SKM-1 treated with dmso at 0.1 percent for 144 hours (cell line): Measurements from ENCODE around the gene SUSD2.
"Not testable (repeated sequence)": the region's sequence is repeated elsewhere in the genome, so short reads cannot be mapped to it uniquely, and the experiment has no call there.

Source experiments
- DNase-seq: peaks from one replicate; lab custom pipeline; 2025; ENCODE audit not compliant: unreplicated experiment; lab: John Stamatoyannopoulos, UW

The SUSD2 gene

GRCh38 chr22:24213111-24213510, 31.8 kb downstream of the SUSD2 start:
- not testable (repeated sequence) for DNase-seq

GRCh38 chr22:24214467-24215285, 33.4 kb downstream of the SUSD2 start:
- no peak for DNase-seq

- DNase-seq: no peak
These were observed 35.4 kb downstream of the SUSD2 start for GRCh38 chr22:24216541-24217209.

- no peak for DNase-seq
These were observed 36.1 kb downstream of the SUSD2 start for GRCh38 chr22:24217384-24217783.

- DNase-seq: no peak
These were observed 38.5 kb downstream of the SUSD2 start for GRCh38 chr22:24219750-24220149.

- DNase-seq: no peak
These were observed 43.2 kb downstream of the SUSD2 start for GRCh38 chr22:24224468-24224867.

GRCh38 chr22:24225044-24225601, 43.8 kb downstream of the SUSD2 start:
- no peak for DNase-seq

GRCh38 chr22:24225951-24226350, 44.7 kb downstream of the SUSD2 start:
- DNase-seq: no peak

GRCh38 chr22:24230911-24231656, 49.8 kb downstream of the SUSD2 start:
- DNase-seq: no peak

- DNase-seq: no peak
These were observed 50.4 kb downstream of the SUSD2 start for GRCh38 chr22:24231706-24232105.

GRCh38 chr22:24232124-24232523, 50.8 kb downstream of the SUSD2 start:
- no peak for DNase-seq

GRCh38 chr22:24232725-24233124, 51.4 kb downstream of the SUSD2 start:
- no peak for DNase-seq

GRCh38 chr22:24233235-24233634, 51.9 kb downstream of the SUSD2 start:
- DNase-seq: no peak

GRCh38 chr22:24233816-24234215, 52.5 kb downstream of the SUSD2 start:
- no peak for DNase-seq

- no peak for DNase-seq
These were observed 54.0 kb downstream of the SUSD2 start for GRCh38 chr22:24235315-24235714.

GRCh38 chr22:24236656-24237055, 55.4 kb downstream of the SUSD2 start:
- DNase-seq: no peak

GRCh38 chr22:24238101-24238694, 56.9 kb downstream of the SUSD2 start:
- DNase-seq: not testable (repeated sequence)
